HepG2 (cell line): ENCODE data around the gene SCUBE1. TPM values are rescaled to one million over a fixed set of nuclear protein-coding genes. Genes with fewer than 3 reads are reported as not detected.

Experiments used
- BRD4 ChIP-seq: sonication (generic); formaldehyde crosslinking; IDR thresholded peaks from 2 replicates; pipeline ENCODE4 v1.4.0; 2020; ENCODE audit warnings: missing genetic modification reagents
- CERS6 ChIP-seq: sonication (generic); formaldehyde crosslinking; IDR thresholded peaks from 2 replicates; pipeline ENCODE4 v1.5.0; 2020; ENCODE audit warnings: missing genetic modification reagents
- E2F5 ChIP-seq: sonication (generic); formaldehyde crosslinking; conservative IDR thresholded peaks from 2 replicates; pipeline ENCODE4 v1.4.0; 2020; ENCODE audit warnings: missing genetic modification reagents
- EED ChIP-seq: sonication (generic); formaldehyde crosslinking; IDR thresholded peaks from 2 replicates; pipeline ENCODE4 v1.5.0; 2020; ENCODE audit warnings: mild to moderate bottlenecking, missing genetic modification reagents
- FIP1L1 ChIP-seq: fragments of 200-400 bp; formaldehyde crosslinking; IDR thresholded peaks from 2 replicates; pipeline ENCODE4 v1.6.1; 2018; ENCODE audit warnings: low read depth, mild to moderate bottlenecking, low read length, moderate library complexity, borderline replicate concordance; ENCODE audit not compliant: insufficient read depth
- FOXO1 ChIP-seq: sonication (generic); formaldehyde crosslinking; IDR thresholded peaks from 2 replicates; pipeline ENCODE4 v1.4.0; 2020; ENCODE audit warnings: missing genetic modification reagents
- GPN1 ChIP-seq: sonication (generic); formaldehyde crosslinking; IDR thresholded peaks from 2 replicates; pipeline ENCODE4 v1.5.1; 2020; ENCODE audit warnings: missing genetic modification reagents, borderline replicate concordance
- MED13 ChIP-seq: sonication (generic); formaldehyde crosslinking; IDR thresholded peaks from 2 replicates; pipeline ENCODE4 v1.5.0; 2020; ENCODE audit warnings: missing genetic modification reagents
- NFE2 ChIP-seq: sonication (generic); formaldehyde crosslinking; IDR thresholded peaks from 2 replicates; pipeline ENCODE4 v1.4.0; 2020; ENCODE audit warnings: missing genetic modification reagents
- NFIC ChIP-seq: IDR thresholded peaks from 2 replicates; pipeline ENCODE4 v1.6.1; 2012; ENCODE audit warnings: mild to moderate bottlenecking, low read length, inconsistent platforms
- SKIL ChIP-seq: sonication (generic); formaldehyde crosslinking; IDR thresholded peaks from 2 replicates; pipeline ENCODE4 v1.8.0; 2022; ENCODE audit warnings: missing genetic modification reagents, mild to moderate bottlenecking, moderate library complexity, borderline replicate concordance
- SMC3 ChIP-seq: IDR thresholded peaks from 2 replicates; pipeline ENCODE4 v1.6.1; 2011; ENCODE audit warnings: low read length, improper control_type of control experiment
- SRSF4 ChIP-seq: fragments of 200-400 bp; formaldehyde crosslinking; IDR thresholded peaks from one replicate; pipeline ENCODE4 v1.6.1; 2018; ENCODE audit warnings: mild to moderate bottlenecking, low read depth, low read length, moderate library complexity; ENCODE audit not compliant: poor library complexity, severe bottlenecking
- SRY ChIP-seq: sonication (generic); formaldehyde crosslinking; IDR thresholded peaks from 2 replicates; pipeline ENCODE4 v1.8.0; 2022; ENCODE audit warnings: mild to moderate bottlenecking, missing genetic modification reagents
- STAT5B ChIP-seq: sonication (generic); formaldehyde crosslinking; IDR thresholded peaks from 2 replicates; pipeline ENCODE4 v1.4.0; 2020; ENCODE audit warnings: missing genetic modification reagents
- TEF ChIP-seq: sonication (generic); formaldehyde crosslinking; IDR thresholded peaks from 2 replicates; pipeline ENCODE4 v1.5.0; 2020; ENCODE audit warnings: missing genetic modification reagents
- ZFP82 ChIP-seq: sonication (generic); formaldehyde crosslinking; IDR thresholded peaks from 2 replicates; pipeline ENCODE4 v1.5.1; 2020; ENCODE audit warnings: mild to moderate bottlenecking, missing genetic modification reagents, borderline replicate concordance
- ZNF124 ChIP-seq: sonication (generic); formaldehyde crosslinking; IDR thresholded peaks from 2 replicates; pipeline ENCODE4 v1.4.0; 2020; ENCODE audit warnings: missing genetic modification reagents
- ZNF205 ChIP-seq: IDR thresholded peaks from 2 replicates; pipeline ENCODE4 v1.6.1; 2018; ENCODE audit warnings: missing biosample characterization, missing genetic modification reagents
- ZNF354B ChIP-seq: sonication (generic); formaldehyde crosslinking; IDR thresholded peaks from 2 replicates; pipeline ENCODE4 v1.8.0; 2022; ENCODE audit warnings: mild to moderate bottlenecking, missing genetic modification reagents
- ZNF556 ChIP-seq: sonication (generic); formaldehyde crosslinking; IDR thresholded peaks from 2 replicates; pipeline ENCODE4 v1.4.0; 2020; ENCODE audit warnings: mild to moderate bottlenecking, missing genetic modification reagents, borderline replicate concordance
- ZNF605 ChIP-seq: sonication (generic); formaldehyde crosslinking; IDR thresholded peaks from 2 replicates; pipeline ENCODE4 v1.8.0; 2022; ENCODE audit warnings: mild to moderate bottlenecking, missing genetic modification reagents
- ZNF761 ChIP-seq: sonication (generic); formaldehyde crosslinking; conservative IDR thresholded peaks from 2 replicates; pipeline ENCODE4 v1.4.0; 2020; ENCODE audit warnings: mild to moderate bottlenecking, missing genetic modification reagents
- ZNF792 ChIP-seq: IDR thresholded peaks from 2 replicates; pipeline ENCODE4 v1.6.1; 2016
- ZNF816 ChIP-seq: sonication (generic); formaldehyde crosslinking; IDR thresholded peaks from 2 replicates; pipeline ENCODE4 v1.8.0; 2022; ENCODE audit warnings: missing genetic modification reagents, mild to moderate bottlenecking, borderline replicate concordance
- ZSCAN21 ChIP-seq: sonication (generic); formaldehyde crosslinking; IDR thresholded peaks from 2 replicates; pipeline ENCODE4 v1.8.0; 2022; ENCODE audit warnings: mild to moderate bottlenecking, missing genetic modification reagents, moderate library complexity, borderline replicate concordance
- ZSCAN9 ChIP-seq: IDR thresholded peaks from 2 replicates; pipeline ENCODE4 v1.6.1; 2016; ENCODE audit warnings: borderline replicate concordance
- polyA plus RNA-seq, 8 experiments: library from polyadenylated mRNA; depleted of rRNA in 3 of 8; stranded (reverse) in 7 of 8; unstranded in 1 of 8; fragments of >200 nt; fragmentation: Illumina TruSeq in 4 of 8; extraction: Trizol in 4 of 8; gene quantifications; 2 replicates each; pipeline versions ENCODE4 v1.2.1 to v1.2.3, GENCODE V29; 2011 to 2016; ENCODE audit warnings: low read depth in 4 of 8, missing spikeins in 1 of 8, mixed read lengths in 1 of 8; ENCODE audit not compliant: insufficient read depth in 1 of 8
- total RNA-seq, 5 experiments: library from RNA; depleted of rRNA; stranded (reverse); fragments of >200 nt; fragmentation: Illumina TruSeq; extraction: Trizol; gene quantifications; 2 replicates each; pipeline ENCODE4 v1.2.3, GENCODE V29; 2016; ENCODE audit warnings: low read depth in 1 of 5

The SCUBE1 gene
- total and polyA plus RNA-seq, 2 of the 13 experiments (the other 11 are each of a cell fraction or from before 2014, with no cell fraction given) = under 0.01 to 0.05 TPM

- TF ChIP-seq MED13 (CRISPR knock-in tag) (0 out of 2 replicates have a peak, but pooled peaks have one; percentile 44), ZNF605 (CRISPR knock-in tag) (no peak; the same call in 1 of the 2 replicates), EED (CRISPR knock-in tag) (no peak), ZNF816 (CRISPR knock-in tag) (no peak), BRD4 (CRISPR knock-in tag) (no peak; the same call in none of the 2 replicates), FOXO1 (CRISPR knock-in tag) (peak; percentile 76), SKIL (CRISPR knock-in tag) (no peak), NFIC (no peak), ZNF792 (CRISPR knock-in tag) (no peak; the same call in 1 of the 2 replicates), CERS6 (CRISPR knock-in tag) (no peak), ZFP82 (CRISPR knock-in tag) (no peak), ZNF124 (CRISPR knock-in tag) (peak; percentile 64), E2F5 (CRISPR knock-in tag) (peak; percentile 73), ZSCAN21 (CRISPR knock-in tag) (peak; percentile 58; the same call in 1 of the 2 replicates), SMC3 (no peak), TEF (CRISPR knock-in tag) (no peak), SRY (CRISPR knock-in tag) (peak; percentile 70; the same call in 1 of the 2 replicates), ZNF761 (CRISPR knock-in tag) (no peak), ZNF205 (CRISPR knock-in tag) (0 out of 2 replicates have a peak, but pooled peaks have one; percentile 59), SRSF4 (no peak), NFE2 (CRISPR knock-in tag) (no peak), GPN1 (CRISPR knock-in tag) (no peak), ZSCAN9 (CRISPR knock-in tag) (0 out of 2 replicates have a peak, but pooled peaks have one; percentile 35), FIP1L1 (no peak), STAT5B (CRISPR knock-in tag) (no peak), ZNF354B (CRISPR knock-in tag) (no peak), ZNF556 (CRISPR knock-in tag) (peak; percentile 52; the same call in 1 of the 2 replicates)
Observed at GRCh38 chr22:43187171-43188099, 155.7 kb downstream of the SCUBE1 start (continued).
